WTC11 (cell line): ENCODE results near the gene GPC6.

Experiments
- ATF3 ChIP-seq: sonication (generic); formaldehyde crosslinking; conservative IDR thresholded peaks from 2 replicates; pipeline ENCODE4 v1.8.1; 2022; ENCODE audit warnings: mild to moderate bottlenecking, missing genetic modification reagents
- CTCF ChIP-seq: fragments of 200-600 bp; IDR thresholded peaks from 2 replicates; pipeline ENCODE4 v1.8.0; 2022; ENCODE audit warnings: antibody characterized with exemption
- TF ChIP-seq, protein P1 (sequence below): sonication (generic); formaldehyde crosslinking; IDR thresholded peaks from 2 replicates; pipeline ENCODE4 v1.8.0; 2022; ENCODE audit warnings: mild to moderate bottlenecking, missing genetic modification reagents

DNA sequence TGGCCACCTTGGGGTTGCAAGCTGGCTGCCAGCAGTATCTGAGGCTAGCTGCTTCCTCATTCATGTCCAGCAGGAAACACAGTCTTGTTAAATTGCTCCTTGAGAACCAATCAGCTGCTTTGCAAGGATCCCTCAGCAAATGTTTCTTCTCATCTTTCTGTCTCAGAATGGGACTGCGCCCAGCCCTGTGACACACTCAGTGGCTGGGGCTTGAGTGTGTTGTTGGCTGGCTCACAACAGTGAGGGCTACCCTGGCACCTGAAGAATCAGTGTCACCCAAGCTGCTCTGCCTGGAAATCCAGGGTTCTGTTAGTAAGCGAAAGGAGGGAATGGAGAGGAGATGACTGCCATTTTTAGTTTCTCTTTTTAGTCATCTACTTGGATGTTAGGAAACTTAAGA, 935.7 kb downstream of the GPC6 start:
- TF ChIP-seq ATF3 (CRISPR knock-in tag) (no peak), CTCF (no peak)
- TF ChIP-seq, protein P1, sequence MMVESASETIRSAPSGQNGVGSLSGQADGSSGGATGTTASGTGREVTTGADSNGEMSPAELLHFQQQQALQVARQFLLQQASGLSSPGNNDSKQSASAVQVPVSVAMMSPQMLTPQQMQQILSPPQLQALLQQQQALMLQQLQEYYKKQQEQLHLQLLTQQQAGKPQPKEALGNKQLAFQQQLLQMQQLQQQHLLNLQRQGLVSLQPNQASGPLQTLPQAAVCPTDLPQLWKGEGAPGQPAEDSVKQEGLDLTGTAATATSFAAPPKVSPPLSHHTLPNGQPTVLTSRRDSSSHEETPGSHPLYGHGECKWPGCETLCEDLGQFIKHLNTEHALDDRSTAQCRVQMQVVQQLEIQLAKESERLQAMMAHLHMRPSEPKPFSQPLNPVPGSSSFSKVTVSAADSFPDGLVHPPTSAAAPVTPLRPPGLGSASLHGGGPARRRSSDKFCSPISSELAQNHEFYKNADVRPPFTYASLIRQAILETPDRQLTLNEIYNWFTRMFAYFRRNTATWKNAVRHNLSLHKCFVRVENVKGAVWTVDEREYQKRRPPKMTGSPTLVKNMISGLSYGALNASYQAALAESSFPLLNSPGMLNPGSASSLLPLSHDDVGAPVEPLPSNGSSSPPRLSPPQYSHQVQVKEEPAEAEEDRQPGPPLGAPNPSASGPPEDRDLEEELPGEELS (CRISPR knock-in tag): no peak
